Measurements from ENCODE around the gene ZFP69. TPM values are rescaled to one million over a fixed set of nuclear protein-coding genes. Genes with fewer than 3 reads are reported as not detected.
"Not testable (repeated sequence)": the region's sequence is repeated elsewhere in the genome, so short reads cannot be mapped to it uniquely, and the experiment has no call there.

ZFP69 gene
- total RNA-seq, 2 donors from 2014 or later, result 3.1 to 3.2 TPM

GRCh38 chr1:40475268-40475667, 1.8 kb upstream of the ZFP69 start:
- no peak for DNase-seq (ENCODE audit: low spot score)
- Histone ChIP-seq H3K4me3 (no peak overlapping the region), H3K27me3 (replicated peaks; ENCODE audit: insufficient read depth) (no peaks in the 10 kb centered on the region), H3K9me3 (no peaks in the 10 kb centered on the region), H3K4me1 (replicated peaks) (no peaks in the 10 kb centered on the region), H3K36me3 (no peaks in the 10 kb centered on the region), H3K27ac (no peak overlapping the region)
- TF ChIP-seq POLR2AphosphoS5 (IDR thresholded peaks at IDR 0.05) (no peak), POLR2A (IDR thresholded peaks at IDR 0.05) (no peak), CTCF (IDR thresholded peaks at IDR 0.05) (no peak)
- WGBS, result 95% methylated on average over 2 of the region's 2 CpGs
- intact Hi-C loops (cut with DNase I), result no loop called here

GRCh38 chr1:40477678-40478053, 576 bp downstream of the ZFP69 start:
- no peaks in the 10 kb centered on the region for H3K27me3 ChIP-seq (replicated peaks; ENCODE audit: insufficient read depth)
- H3K4me3 ChIP-seq, result peak overlapping the region; percentile 59 to 82
- 1% methylated on average over 17 of the region's 17 CpGs for WGBS
- intact Hi-C loops (cut with DNase I), result no loop called here
- no peaks in the 10 kb centered on the region for H3K4me1 ChIP-seq (replicated peaks)
- TF ChIP-seq POLR2A (IDR thresholded peaks at IDR 0.05) (no peak), CTCF (IDR thresholded peaks at IDR 0.05) (no peak), POLR2AphosphoS5 (IDR thresholded peaks at IDR 0.05) (no peak)
- DNase-seq (ENCODE audit: low spot score), result no peak
- no peaks in the 10 kb centered on the region for H3K9me3 ChIP-seq
- peak overlapping the region; percentile 47 to 50 for H3K27ac ChIP-seq
- H3K36me3 ChIP-seq, result peaks cover 0 to 5% of the 10 kb centered on the region in 2 donors

- no peak overlapping the region for H3K27ac ChIP-seq
- TF ChIP-seq CTCF (IDR thresholded peaks at IDR 0.05) (no peak), POLR2AphosphoS5 (IDR thresholded peaks at IDR 0.05) (no peak), POLR2A (IDR thresholded peaks at IDR 0.05) (no peak)
- intact Hi-C loops (cut with DNase I), result no loop called here
- no peaks in the 10 kb centered on the region for H3K4me1 ChIP-seq (replicated peaks)
- WGBS, result 46% methylated on average over 2 of the region's 2 CpGs
- H3K4me3 ChIP-seq, result no peak overlapping the region
- no peaks in the 10 kb centered on the region for H3K9me3 ChIP-seq
- H3K27me3 ChIP-seq (replicated peaks; ENCODE audit: insufficient read depth), result no peaks in the 10 kb centered on the region
- no peak for DNase-seq (ENCODE audit: low spot score)
- H3K36me3 ChIP-seq, result peaks cover 0 to 5% of the 10 kb centered on the region in 2 donors
Observed at GRCh38 chr1:40478276-40478675, 1.2 kb downstream of the ZFP69 start.

GRCh38 chr1:40479156-40479555, 2.1 kb downstream of the ZFP69 start:
- WGBS, result 80% methylated on average over 4 of the region's 4 CpGs
- peaks cover 0 to 5% of the 10 kb centered on the region in 2 donors for H3K36me3 ChIP-seq
- no peak overlapping the region for H3K4me3 ChIP-seq
- H3K4me1 ChIP-seq (replicated peaks), result no peaks in the 10 kb centered on the region
- intact Hi-C loops (cut with DNase I), result no loop called here
- no peak for TF ChIP-seq POLR2AphosphoS5 (IDR thresholded peaks at IDR 0.05)
- TF ChIP-seq CTCF (IDR thresholded peaks at IDR 0.05), result no peak
- TF ChIP-seq POLR2A (IDR thresholded peaks at IDR 0.05), result no peak
- DNase-seq (ENCODE audit: low spot score), result no peak
- H3K27me3 ChIP-seq (replicated peaks; ENCODE audit: insufficient read depth), result no peaks in the 10 kb centered on the region
- no peak overlapping the region for H3K27ac ChIP-seq
- H3K9me3 ChIP-seq, result no peaks in the 10 kb centered on the region

GRCh38 chr1:40495315-40495903, 18.3 kb downstream of the ZFP69 start:
- Histone ChIP-seq H3K4me1 (replicated peaks) (no peaks in the 10 kb centered on the region), H3K4me3 (no peak overlapping the region), H3K36me3 (peaks cover 0 to 3% of the 10 kb centered on the region in 2 donors), H3K27me3 (replicated peaks; ENCODE audit: insufficient read depth) (no peaks in the 10 kb centered on the region), H3K27ac (no peak overlapping the region), H3K9me3 (no peaks in the 10 kb centered on the region)
- 95% methylated on average over 4 of the region's 4 CpGs for WGBS
- no peak for DNase-seq (ENCODE audit: low spot score)
- intact Hi-C loops (cut with DNase I), result no loop called here
- TF ChIP-seq POLR2AphosphoS5 (IDR thresholded peaks at IDR 0.05), result no peak
- TF ChIP-seq CTCF (IDR thresholded peaks at IDR 0.05), result no peak
- no peak for TF ChIP-seq POLR2A (IDR thresholded peaks at IDR 0.05)

- H3K36me3 ChIP-seq; H3K27me3 ChIP-seq (replicated peaks; ENCODE audit: insufficient read depth); H3K4me1 ChIP-seq (replicated peaks); H3K27ac ChIP-seq; H3K4me3 ChIP-seq; intact Hi-C loops (cut with DNase I); DNase-seq (ENCODE audit: low spot score); H3K9me3 ChIP-seq: not testable (repeated sequence)
- 97% methylated on average over 4 of the region's 4 CpGs for WGBS
Observed at GRCh38 chr1:40502651-40503050, 25.6 kb downstream of the ZFP69 start.

Data from prostate gland (tissue), 2 donors.